ENCODE results near the gene CACNA1S. TPM values are rescaled to one million over a fixed set of nuclear protein-coding genes. Genes with fewer than 3 reads are reported as not detected.

The CACNA1S gene
- total RNA-seq, 6 experiments from 2014 or later, result not detected

DNA sequence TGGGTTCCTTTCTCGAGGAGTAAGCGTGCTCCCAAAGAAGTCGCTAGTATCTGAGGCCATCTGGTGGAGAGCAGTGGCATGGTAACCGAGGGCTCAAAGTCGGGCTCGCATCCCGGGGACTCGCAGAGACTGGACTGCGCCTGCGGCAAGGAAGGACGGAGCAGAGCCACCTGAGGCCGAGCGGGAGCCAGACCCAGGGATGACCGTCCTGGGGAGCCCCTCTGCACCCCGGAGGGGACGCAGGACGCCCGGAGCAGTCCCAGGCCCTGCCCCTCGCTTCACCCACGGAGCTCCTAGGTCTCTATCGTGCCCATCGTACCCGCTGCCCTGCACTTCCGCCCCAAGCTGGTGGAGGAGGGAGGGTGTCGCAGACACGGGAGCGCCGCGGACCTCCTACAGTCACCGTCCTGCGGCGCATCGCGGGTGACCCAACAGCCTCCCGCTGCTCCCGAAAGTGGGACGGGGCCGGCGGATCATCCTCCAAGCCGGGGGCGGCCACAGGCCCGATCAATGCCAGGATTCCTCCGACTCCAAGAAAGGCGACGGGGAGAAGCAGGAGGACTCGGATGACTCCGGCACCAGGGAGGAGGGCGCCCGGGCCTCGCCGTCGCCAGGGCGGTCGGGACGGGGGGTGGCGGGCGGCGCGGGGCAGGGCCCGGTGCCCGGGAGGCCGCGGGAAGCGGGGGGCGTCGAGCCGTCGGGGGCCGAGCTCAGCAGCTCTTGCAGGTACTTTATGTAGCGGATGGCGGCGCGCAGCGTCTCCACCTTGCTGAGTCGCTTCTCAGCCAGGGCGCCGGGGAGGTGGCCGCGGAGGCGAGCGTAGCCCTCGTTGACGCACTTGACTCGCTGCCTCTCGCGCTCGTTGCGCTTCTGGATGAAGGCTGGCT is 2.3 kb upstream of the CACNA1S start:
- no peaks in the 10 kb centered on the region for H3K9me3 Mint-ChIP-seq
- no peaks in the 10 kb centered on the region for H3K36me3 Mint-ChIP-seq (ENCODE audit: low read depth)
- H3K4me1 Mint-ChIP-seq (ENCODE audit: low read depth), result no peaks in the 10 kb centered on the region
- no peak overlapping the region for H3K27ac Mint-ChIP-seq
- H3K4me3 Mint-ChIP-seq, result peak overlapping the region; percentile 80
- TF ChIP-seq, protein P1, sequence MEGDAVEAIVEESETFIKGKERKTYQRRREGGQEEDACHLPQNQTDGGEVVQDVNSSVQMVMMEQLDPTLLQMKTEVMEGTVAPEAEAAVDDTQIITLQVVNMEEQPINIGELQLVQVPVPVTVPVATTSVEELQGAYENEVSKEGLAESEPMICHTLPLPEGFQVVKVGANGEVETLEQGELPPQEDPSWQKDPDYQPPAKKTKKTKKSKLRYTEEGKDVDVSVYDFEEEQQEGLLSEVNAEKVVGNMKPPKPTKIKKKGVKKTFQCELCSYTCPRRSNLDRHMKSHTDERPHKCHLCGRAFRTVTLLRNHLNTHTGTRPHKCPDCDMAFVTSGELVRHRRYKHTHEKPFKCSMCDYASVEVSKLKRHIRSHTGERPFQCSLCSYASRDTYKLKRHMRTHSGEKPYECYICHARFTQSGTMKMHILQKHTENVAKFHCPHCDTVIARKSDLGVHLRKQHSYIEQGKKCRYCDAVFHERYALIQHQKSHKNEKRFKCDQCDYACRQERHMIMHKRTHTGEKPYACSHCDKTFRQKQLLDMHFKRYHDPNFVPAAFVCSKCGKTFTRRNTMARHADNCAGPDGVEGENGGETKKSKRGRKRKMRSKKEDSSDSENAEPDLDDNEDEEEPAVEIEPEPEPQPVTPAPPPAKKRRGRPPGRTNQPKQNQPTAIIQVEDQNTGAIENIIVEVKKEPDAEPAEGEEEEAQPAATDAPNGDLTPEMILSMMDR (IDR thresholded peaks at IDR 0.05), result peak; percentile 85
- peaks cover 48% of the 10 kb centered on the region for H3K27me3 Mint-ChIP-seq (ENCODE audit: insufficient read depth)
- peak; percentile 91 for DNase-seq

DNA sequence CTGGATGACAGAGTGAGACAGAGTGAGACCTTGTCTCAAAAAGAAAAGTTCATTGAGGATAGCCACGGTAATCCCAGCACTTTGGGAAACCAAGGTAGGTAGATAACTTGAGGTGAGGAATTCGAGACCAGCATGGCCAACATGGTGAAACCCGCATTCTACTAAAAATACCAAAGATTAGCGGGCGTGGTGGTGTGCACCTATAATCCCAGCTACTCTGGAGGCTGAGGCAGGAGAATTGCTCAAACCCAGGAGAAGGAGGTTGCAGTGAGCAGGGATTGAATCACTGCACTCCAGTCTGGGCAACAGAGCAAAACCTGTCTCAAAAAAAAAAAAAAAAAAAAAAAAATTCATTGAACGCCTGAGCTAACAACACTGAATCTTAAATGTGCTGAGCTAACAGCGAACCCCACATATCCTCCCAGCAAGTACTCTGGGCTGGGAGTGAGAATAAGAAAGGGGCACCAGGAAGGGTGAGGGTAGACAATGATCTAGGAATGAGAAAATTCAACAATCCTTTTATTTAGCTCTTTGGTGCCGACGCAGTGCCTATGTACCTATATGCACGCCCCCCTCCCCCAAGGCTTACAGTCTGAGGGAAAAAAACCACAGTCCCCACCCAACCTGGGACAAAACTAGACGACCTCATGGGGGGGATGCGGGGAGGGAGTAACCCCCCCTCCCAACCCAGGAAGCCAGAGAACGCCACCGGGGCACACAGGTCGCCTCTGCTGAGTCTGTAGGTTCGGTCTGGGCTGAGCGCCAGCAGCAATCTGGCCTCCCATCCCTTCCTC is 1.4 kb upstream of the CACNA1S start:
- H3K27me3 Mint-ChIP-seq (ENCODE audit: insufficient read depth), result peaks cover 47% of the 10 kb centered on the region
- DNase-seq, result no peak
- H3K4me1 Mint-ChIP-seq (ENCODE audit: low read depth), result no peaks in the 10 kb centered on the region
- TF ChIP-seq, protein P1 (IDR thresholded peaks at IDR 0.05), result no peak
- peak overlapping the region; percentile 80 for H3K4me3 Mint-ChIP-seq
- H3K27ac Mint-ChIP-seq, result no peak overlapping the region
- no peaks in the 10 kb centered on the region for H3K36me3 Mint-ChIP-seq (ENCODE audit: low read depth)
- no peaks in the 10 kb centered on the region for H3K9me3 Mint-ChIP-seq

DNA sequence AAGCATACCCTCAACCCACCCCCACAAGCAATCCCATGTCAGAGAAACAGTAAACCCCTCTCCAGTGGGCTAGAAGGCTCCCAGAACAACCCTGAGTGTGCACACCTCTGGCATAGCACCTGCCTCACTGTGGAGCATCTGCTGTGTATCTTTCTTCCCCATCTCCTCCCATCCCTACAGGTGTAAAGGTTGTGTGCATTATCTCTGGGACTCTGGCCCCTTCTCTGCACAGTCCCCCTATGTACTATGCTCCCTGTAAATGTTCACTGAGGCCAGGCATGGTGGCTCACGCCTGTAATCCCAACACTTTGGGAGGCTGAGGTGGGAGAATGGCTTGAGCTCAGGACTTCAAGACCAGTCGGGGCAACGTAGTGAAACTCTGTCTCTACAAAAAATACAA is 700 bp upstream of the CACNA1S start:
- TF ChIP-seq, protein P1 (IDR thresholded peaks at IDR 0.05), result no peak
- peaks cover 47% of the 10 kb centered on the region for H3K27me3 Mint-ChIP-seq (ENCODE audit: insufficient read depth)
- no peaks in the 10 kb centered on the region for H3K4me1 Mint-ChIP-seq (ENCODE audit: low read depth)

DNA sequence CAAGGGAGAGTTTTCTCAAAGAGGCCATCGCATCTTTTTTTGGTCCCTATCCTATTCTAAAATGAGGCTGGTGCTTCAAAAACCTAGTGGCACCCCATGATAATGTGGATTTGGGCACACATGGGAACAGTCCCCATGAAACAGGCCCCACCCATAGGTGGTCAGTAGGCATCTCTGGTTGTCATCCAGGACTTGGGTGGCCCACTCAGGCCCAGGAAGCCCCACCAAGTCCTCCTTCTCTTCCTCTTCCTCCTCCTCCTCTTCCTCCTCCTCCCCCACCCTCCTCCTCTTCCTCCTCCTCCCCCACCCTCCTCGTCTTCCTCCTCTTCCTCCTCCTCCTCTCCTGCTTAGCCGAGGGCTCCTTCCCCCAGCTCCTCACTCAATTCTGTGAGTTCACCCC is 554 bp downstream of the CACNA1S start:
- Mint-ChIP-seq H3K4me3 (no peak overlapping the region), H3K4me1 (ENCODE audit: low read depth) (no peaks in the 10 kb centered on the region), H3K36me3 (ENCODE audit: low read depth) (no peaks in the 10 kb centered on the region), H3K9me3 (no peaks in the 10 kb centered on the region), H3K27ac (no peak overlapping the region), H3K27me3 (ENCODE audit: insufficient read depth) (peaks cover 47% of the 10 kb centered on the region)
- no peak for DNase-seq
- TF ChIP-seq, protein P1 (IDR thresholded peaks at IDR 0.05), result no peak

More for the DNA sequence above, 700 bp upstream of the CACNA1S start:
- no peaks in the 10 kb centered on the region for H3K9me3 Mint-ChIP-seq
- H3K4me3 Mint-ChIP-seq, result no peak overlapping the region
- no peaks in the 10 kb centered on the region for H3K36me3 Mint-ChIP-seq (ENCODE audit: low read depth)
- no peak overlapping the region for H3K27ac Mint-ChIP-seq
- DNase-seq, result no peak

DNA sequence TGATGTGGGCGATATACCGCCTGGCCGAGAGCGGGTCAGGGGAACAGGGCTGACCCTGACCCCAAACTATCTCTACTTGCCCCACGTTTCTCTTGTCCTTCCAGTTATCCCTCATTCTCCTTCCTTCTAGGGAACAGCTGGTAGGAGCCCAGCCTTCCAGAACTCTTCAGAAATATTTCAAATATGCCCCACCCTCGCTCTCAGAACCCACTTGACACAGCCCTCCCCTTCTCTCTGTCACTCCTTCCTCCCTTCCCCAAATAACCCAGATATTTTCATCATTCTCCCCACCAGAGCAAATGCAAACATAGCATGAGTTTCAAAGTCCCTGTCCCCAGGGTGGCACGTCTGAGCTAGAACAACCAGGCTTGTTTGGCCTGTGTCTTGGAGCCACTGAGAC is 1.1 kb downstream of the CACNA1S start:
- Mint-ChIP-seq H3K9me3 (no peaks in the 10 kb centered on the region), H3K4me1 (ENCODE audit: low read depth) (no peaks in the 10 kb centered on the region), H3K36me3 (ENCODE audit: low read depth) (no peaks in the 10 kb centered on the region), H3K27ac (no peak overlapping the region), H3K27me3 (ENCODE audit: insufficient read depth) (peaks cover 47% of the 10 kb centered on the region), H3K4me3 (no peak overlapping the region)
- DNase-seq, result no peak
- TF ChIP-seq, protein P1 (IDR thresholded peaks at IDR 0.05), result no peak
